SU-DHL-6 (cell line): ENCODE results near the gene ADCY2.

Source experiments
- H2AFZ ChIP-seq: fragments of 200-600 bp; sonication (generic); 2 replicates; pipeline ENCODE4 v1.6.1; 2014; ENCODE audit warnings: low read depth, mild to moderate bottlenecking, moderate library complexity, mixed read lengths, antibody characterized with exemption, low read length; ENCODE audit not compliant: severe bottlenecking
- H3F3A ChIP-seq: fragments of 200-600 bp; shearing (Covaris generic); 2 replicates; pipeline ENCODE4 v1.6.0; 2016; ENCODE audit warnings: antibody characterized with exemption, mild to moderate bottlenecking; ENCODE audit not compliant: insufficient read depth
- H3K27ac ChIP-seq: fragments of 200-600 bp; sonication (generic); 2 replicates; pipeline ENCODE4 v1.5.1; 2016; ENCODE audit warnings: low read depth, mild to moderate bottlenecking, low read length, moderate library complexity, mixed read lengths
- H3K27me3 ChIP-seq: fragments of 200-600 bp; sonication (generic), shearing (Covaris generic); 2 replicates; pipeline ENCODE4 v1.6.0; 2014; ENCODE audit warnings: mild to moderate bottlenecking, low read length
- H3K36me3 ChIP-seq: fragments of 200-600 bp; sonication (generic); 2 replicates; pipeline ENCODE4 v1.6.1; 2014; ENCODE audit warnings: mild to moderate bottlenecking, low read length, mixed read lengths
- H3K4me2 ChIP-seq: fragments of 300-600, 200-600 bp; shearing (Covaris generic), sonication (generic); 2 replicates; pipeline ENCODE4 v1.6.0; 2014; ENCODE audit warnings: low read length, low read depth, mild to moderate bottlenecking; ENCODE audit not compliant: poor library complexity, severe bottlenecking
- H3K4me3 ChIP-seq: fragments of 200-600 bp; sonication (generic); 2 replicates; pipeline ENCODE4 v1.5.1; 2014; ENCODE audit warnings: antibody characterized with exemption, low read length, mild to moderate bottlenecking, mixed read lengths; ENCODE audit not compliant: insufficient read depth, poor library complexity, severe bottlenecking
- H3K79me2 ChIP-seq: fragments of 200-600 bp; sonication (generic); 2 replicates; pipeline ENCODE4 v1.6.1; 2014; ENCODE audit warnings: mild to moderate bottlenecking, low read length, moderate library complexity; ENCODE audit not compliant: insufficient read depth
- H3K9ac ChIP-seq: fragments of 200-600 bp; sonication (generic); 2 replicates; pipeline ENCODE4 v1.7.0; 2014; ENCODE audit warnings: mild to moderate bottlenecking, low read length
- H3K9me2 ChIP-seq: fragments of 200-600 bp; sonication (generic); replicated peaks from 2 replicates; pipeline ENCODE4 v1.6.1; 2014; ENCODE audit warnings: low read length; ENCODE audit not compliant: insufficient read depth
- H3K9me3 ChIP-seq: fragments of 200-600 bp; sonication (generic); 2 replicates; pipeline ENCODE4 v1.6.1; 2014; ENCODE audit warnings: low read length, mixed read lengths; ENCODE audit not compliant: insufficient read depth
- H4K20me1 ChIP-seq: fragments of 200-600 bp; sonication (generic); 2 replicates; pipeline ENCODE4 v1.6.1; 2014; ENCODE audit warnings: low read depth, mild to moderate bottlenecking, antibody characterized with exemption, low read length, moderate library complexity, mixed read lengths
- EZH2phosphoT487 ChIP-seq: fragments of 200-600 bp; sonication (generic), shearing (Covaris generic); conservative IDR thresholded peaks from 2 replicates; pipeline ENCODE4 v1.6.1; 2018; ENCODE audit warnings: mild to moderate bottlenecking, antibody characterized with exemption, low read length, moderate library complexity, mixed read lengths
- TF ChIP-seq, protein P1 (sequence below): fragments of 200-600 bp; sonication (generic); IDR thresholded peaks from one replicate; pipeline ENCODE4 v1.5.1; 2017; ENCODE audit warnings: antibody characterized with exemption, mild to moderate bottlenecking, low read length, moderate library complexity; ENCODE audit not compliant: insufficient read depth, poor library complexity, severe bottlenecking

ADCY2 gene

DNA sequence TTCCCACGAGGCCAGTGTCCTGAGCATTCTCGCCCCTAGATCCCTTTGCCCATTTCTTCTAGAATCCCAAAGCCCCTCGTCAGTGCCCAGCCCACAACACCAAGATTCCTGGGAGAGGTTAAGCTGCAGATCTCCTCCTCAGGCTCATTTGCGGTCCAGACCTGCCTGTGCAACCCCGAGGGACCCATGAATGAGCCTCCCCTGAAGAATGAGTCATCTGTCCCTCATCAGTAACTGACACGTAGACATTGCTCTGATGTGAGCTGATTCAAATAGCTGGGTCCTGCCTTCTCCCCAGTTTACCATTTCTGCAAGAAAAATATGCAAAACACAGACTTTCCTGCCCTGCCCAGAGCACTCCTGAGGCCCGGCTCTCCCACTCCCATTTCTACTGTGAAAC lies 92.8 kb downstream of the ADCY2 start:
- H3K9me3 ChIP-seq, result no peaks in the 10 kb centered on the region
- TF ChIP-seq EZH2phosphoT487, result no peak
- TF ChIP-seq, protein P1, sequence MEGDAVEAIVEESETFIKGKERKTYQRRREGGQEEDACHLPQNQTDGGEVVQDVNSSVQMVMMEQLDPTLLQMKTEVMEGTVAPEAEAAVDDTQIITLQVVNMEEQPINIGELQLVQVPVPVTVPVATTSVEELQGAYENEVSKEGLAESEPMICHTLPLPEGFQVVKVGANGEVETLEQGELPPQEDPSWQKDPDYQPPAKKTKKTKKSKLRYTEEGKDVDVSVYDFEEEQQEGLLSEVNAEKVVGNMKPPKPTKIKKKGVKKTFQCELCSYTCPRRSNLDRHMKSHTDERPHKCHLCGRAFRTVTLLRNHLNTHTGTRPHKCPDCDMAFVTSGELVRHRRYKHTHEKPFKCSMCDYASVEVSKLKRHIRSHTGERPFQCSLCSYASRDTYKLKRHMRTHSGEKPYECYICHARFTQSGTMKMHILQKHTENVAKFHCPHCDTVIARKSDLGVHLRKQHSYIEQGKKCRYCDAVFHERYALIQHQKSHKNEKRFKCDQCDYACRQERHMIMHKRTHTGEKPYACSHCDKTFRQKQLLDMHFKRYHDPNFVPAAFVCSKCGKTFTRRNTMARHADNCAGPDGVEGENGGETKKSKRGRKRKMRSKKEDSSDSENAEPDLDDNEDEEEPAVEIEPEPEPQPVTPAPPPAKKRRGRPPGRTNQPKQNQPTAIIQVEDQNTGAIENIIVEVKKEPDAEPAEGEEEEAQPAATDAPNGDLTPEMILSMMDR, result no peak
- no peak overlapping the region for H3K27ac ChIP-seq
- no peaks in the 10 kb centered on the region for H3K36me3 ChIP-seq
- H3K79me2 ChIP-seq, result no peaks in the 10 kb centered on the region
- H3K27me3 ChIP-seq, result no peaks in the 10 kb centered on the region
- no peaks in the 10 kb centered on the region for H3F3A ChIP-seq
- no peak overlapping the region for H2AFZ ChIP-seq
- H3K4me2 ChIP-seq, result no peak overlapping the region
- no peaks in the 10 kb centered on the region for H3K9me2 ChIP-seq
- no peaks in the 10 kb centered on the region for H4K20me1 ChIP-seq
- H3K4me3 ChIP-seq, result no peak overlapping the region
- no peak overlapping the region for H3K9ac ChIP-seq

DNA sequence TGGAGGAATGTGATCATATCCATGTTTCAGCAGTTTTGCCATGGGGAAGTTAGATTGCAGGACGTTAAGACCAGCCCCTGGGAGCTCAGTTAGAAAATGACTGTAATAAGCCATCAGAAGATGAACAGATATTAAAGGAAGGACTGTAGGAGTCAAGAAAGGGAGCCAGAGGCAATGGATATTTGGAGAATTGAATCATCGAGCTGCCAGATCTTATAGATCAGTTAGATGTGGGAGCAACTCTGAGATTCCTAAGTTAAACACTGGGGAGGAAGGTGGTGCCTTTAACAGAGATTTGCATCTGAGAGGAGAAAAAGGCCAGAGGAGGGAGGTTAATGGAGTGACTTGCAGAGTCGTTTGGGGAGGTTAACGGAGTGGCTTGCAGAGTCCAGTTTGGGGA lies 96.4 kb downstream of the ADCY2 start:
- Histone ChIP-seq H3K79me2 (no peaks in the 10 kb centered on the region), H2AFZ (no peak overlapping the region), H3K4me2 (no peak overlapping the region), H3K36me3 (no peaks in the 10 kb centered on the region), H3K27ac (no peak overlapping the region), H3K9ac (no peak overlapping the region), H3K9me2 (no peaks in the 10 kb centered on the region), H3F3A (no peaks in the 10 kb centered on the region), H4K20me1 (no peaks in the 10 kb centered on the region), H3K9me3 (no peaks in the 10 kb centered on the region), H3K27me3 (no peaks in the 10 kb centered on the region), H3K4me3 (no peak overlapping the region)
- TF ChIP-seq, protein P1, result no peak
- no peak for TF ChIP-seq EZH2phosphoT487

DNA sequence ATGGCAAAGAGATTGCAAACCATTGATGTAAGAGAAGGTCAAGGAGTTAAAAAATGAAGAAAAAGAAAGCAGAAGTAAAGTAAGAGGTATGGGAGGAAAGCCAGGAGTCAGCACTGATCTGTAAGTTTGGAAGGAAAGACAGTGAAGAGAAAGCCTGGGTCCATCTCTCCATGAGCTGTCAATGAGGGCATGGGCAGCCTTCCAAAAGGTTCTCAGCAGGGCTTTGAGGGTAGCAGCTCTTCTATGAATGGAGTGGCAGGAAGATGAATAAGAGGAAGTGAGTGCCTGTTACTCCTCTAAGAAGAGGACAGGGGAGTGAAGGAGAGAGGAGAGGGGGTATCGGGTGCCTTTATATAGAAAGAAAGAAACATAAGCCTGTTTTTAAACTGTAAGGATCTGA lies 97.1 kb downstream of the ADCY2 start:
- H3K27ac ChIP-seq, result no peak overlapping the region
- no peaks in the 10 kb centered on the region for H3K9me2 ChIP-seq
- H3K36me3 ChIP-seq, result no peaks in the 10 kb centered on the region
- H3K4me2 ChIP-seq, result no peak overlapping the region
- H4K20me1 ChIP-seq, result no peaks in the 10 kb centered on the region
- H3K9me3 ChIP-seq, result no peaks in the 10 kb centered on the region
- H2AFZ ChIP-seq, result no peak overlapping the region
- no peak overlapping the region for H3K9ac ChIP-seq
- H3F3A ChIP-seq, result no peaks in the 10 kb centered on the region
- no peaks in the 10 kb centered on the region for H3K27me3 ChIP-seq
- H3K79me2 ChIP-seq, result no peaks in the 10 kb centered on the region
- H3K4me3 ChIP-seq, result no peak overlapping the region
- TF ChIP-seq, protein P1, result no peak
- TF ChIP-seq EZH2phosphoT487, result no peak
